ENCODE data around the gene ZNF165.
"Not testable (repeated sequence)": the region's sequence is repeated elsewhere in the genome, so short reads cannot be mapped to it uniquely, and the experiment has no call there.

The ZNF165 gene

DNA sequence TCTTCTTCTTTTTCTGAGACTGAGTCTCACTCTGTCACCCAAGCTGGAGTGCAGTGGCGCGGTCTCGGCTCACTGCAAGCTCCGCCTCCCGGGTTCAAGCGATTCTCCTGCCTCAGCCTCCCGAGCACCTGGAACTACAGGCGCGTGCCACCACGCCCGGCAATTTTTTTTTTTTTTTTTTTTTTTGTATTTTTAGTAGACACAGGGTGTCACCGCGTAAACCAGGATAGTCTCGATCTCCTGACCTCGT lies at the start of gene ZNF165:
TSS of gene ZNF165 (plus strand) at position 188 of the 250 bp plus-strand sequence. CDS start 4,913 bp downstream, outside the sequence.
- DNase-seq, result not testable (repeated sequence)

DNA sequence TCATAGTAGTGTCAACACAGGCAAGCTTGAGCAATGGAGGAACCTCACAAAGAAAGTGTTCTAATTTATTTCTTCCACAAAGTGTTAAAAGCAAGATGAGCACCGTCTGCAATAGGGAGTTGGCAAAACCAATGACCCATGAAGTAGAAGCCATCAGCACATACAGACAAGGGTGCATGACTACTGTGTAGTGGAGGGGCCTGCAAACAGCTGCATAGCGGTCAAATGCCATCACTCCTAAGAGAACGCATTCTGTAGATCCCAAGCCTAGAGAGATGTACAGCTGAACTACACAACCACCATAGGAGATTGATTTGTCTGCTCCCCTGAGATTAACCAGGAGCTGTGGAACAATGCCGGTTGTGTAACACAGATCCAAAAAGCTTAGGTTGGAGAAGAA lies 26.8 kb upstream of the ZNF165 start:
- DNase-seq, result no peak

DNA sequence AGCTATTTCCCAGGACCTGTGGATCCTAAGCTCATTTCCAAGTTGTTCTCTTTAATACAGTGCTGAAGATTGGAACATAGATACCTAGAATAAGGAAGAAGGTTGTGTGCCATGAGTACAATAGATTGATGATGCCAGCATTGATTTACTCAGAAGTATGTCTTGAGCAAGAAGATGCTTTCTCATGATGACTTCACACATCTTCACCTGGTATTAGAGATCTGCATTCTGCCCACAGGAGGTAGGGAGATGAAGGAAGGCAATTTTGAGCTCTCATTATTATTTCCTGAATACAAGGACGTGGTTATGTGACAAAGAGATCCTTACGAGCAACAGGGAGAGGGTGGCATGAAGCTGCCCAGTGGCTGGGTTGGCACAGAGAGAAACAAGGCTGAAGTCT lies 20.0 kb upstream of the ZNF165 start:
- DNase-seq, result no peak

DNA sequence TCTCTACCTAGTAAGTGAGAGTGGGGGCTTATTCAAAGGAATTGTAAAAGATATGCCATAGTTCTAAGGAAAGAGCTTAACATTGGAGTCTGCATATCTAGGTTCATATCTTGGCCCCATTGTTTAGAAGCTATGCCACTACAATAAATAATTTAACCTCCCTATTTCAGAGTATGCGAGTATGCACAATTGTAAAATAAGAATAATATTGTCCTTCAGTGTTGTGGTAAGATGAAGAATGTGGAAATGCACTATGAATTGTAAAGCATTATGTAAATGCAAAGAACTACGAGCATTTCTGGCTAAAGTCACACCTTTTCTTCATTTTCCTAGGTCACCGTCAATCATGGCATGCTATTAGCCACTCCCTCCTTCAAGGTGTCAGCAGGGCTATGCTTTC lies 16.1 kb upstream of the ZNF165 start:
- no peak for DNase-seq

DNA sequence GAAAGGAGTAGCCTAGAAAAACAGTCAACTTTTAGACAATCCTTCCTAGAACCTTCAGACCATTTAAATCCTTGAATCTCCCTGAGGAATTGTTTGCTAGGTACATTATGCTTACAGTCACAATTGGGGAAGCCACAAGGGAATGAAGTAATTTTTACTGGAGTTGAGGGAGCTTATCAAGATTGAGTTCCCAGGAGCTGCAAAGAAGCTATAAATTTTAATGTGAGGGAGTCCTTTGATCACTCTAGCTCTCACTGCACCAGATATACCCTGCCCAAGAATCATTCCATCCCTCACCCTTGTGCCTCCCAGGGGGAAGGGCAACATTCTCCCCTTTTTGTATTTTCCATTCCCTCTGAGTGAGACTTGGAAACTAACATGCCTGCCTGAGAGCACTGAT lies 12.3 kb upstream of the ZNF165 start:
- DNase-seq, result no peak

DNA sequence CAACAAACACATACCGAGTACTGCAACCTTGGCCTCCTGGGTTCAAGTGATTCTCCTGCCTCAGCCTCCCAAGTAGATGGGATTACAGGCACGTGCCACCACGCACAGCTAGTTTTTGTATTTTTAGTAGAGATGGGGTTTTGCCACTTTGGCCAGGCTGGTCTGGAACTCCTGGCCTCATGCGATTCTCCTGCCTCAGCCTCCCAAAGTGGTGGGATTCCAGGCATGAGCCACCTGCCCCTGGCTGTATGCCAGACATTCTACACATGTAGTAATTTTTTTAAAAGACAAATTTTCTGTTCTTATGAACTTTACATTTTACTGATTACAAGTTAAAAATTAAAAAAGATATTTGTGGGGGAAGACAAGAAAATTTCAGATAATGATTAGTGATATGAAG lies 9.4 kb upstream of the ZNF165 start:
- not testable (repeated sequence) for DNase-seq

DNA sequence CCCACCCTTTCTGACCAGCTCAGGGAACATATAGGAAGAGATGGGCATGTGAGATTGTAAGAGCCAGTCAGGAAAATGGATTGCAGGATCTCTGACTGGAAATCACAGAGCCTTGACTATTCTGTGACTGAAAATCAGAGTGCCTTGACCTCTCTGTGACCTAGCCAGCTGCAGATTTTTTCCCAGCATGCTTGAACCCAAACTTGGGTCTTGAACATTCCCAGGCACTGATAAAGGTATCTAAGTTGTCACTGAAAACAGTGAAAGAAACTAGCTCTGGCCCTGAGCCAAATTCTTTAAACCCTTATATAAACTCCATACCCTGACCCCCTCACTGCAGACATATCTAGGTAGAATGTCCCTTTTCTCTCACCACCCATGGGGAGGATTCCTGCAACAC lies 2.3 kb upstream of the ZNF165 start:
- no peak for DNase-seq

DNA sequence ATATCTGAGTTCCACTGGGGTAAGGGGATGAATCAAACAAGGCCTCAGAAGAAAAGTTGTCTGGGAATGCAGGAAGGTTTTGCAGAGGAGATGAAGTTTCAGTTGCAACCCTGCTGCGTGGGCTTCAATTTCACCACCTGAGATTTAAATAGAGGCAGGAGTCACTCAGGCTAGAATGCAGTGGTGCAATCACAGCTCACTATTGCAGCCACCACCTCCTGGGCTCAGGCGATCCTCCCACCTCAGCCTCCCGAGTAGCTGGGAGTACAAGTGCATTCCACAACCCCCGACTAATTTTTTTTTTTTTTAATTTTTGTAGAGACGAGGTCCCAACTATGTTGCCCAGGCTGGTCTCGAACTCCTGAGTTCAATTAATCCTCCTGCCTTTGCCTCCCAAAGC lies 1.5 kb upstream of the ZNF165 start:
- no peak for DNase-seq

DNA sequence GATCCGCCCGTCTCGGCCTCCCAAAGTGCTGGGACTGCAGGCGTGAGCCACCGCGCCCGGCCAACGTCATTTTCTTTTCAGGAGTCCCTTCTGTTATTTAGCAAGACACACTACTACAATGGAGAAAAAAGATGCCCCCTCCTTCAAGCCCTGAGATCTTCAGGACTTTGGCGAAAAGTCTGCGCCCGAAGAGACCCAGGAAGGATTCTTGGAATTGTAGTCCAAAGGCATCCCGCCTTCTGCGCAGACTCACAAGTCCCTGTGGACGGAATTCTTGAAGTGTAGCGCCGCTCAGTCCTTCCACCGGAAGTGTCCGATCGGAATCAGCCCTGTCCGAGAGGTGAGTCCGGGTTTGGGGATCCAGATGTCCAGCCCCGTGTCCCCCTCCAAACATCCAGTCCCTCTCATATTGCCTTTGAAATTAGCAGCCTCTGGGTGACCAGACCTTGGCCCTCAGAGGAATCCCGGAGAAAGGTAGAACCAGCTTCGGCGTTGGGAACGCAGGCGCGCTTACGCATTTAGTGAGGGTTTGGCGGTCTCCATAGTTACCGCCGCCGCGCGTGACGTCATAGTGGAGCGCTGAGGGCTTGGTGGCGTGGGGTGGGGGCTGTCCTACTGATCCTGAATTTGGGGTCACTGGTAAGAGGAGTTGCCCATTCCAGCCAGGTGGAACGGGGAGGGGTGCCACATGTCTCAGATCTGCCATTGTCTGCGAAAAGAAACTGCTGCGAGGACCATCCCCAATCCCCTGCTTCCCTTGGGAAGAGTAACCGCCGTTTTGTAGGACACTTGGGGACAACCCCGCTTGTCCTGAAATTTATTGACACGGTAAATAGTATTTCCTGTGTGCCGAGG lies 490 bp downstream of the ZNF165 start:
- DNase-seq, result peak; percentile 73 to 100 (median 92)

DNA sequence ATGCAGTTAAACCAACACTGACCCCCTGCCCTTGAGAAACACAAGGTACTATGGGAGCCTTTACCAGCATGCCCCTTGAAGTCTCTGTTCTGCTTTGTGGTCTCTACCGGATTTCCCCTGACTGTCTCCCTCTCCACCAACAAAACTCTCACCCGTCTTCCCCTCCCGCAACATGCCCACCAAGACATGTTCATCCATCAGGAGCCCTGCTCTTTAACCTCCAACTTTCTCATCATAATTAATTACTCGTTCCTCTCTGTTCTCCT lies 1.1 kb downstream of the ZNF165 start:
- DNase-seq, result peak in 2 of 51 donors; percentile 7 to 20

DNA sequence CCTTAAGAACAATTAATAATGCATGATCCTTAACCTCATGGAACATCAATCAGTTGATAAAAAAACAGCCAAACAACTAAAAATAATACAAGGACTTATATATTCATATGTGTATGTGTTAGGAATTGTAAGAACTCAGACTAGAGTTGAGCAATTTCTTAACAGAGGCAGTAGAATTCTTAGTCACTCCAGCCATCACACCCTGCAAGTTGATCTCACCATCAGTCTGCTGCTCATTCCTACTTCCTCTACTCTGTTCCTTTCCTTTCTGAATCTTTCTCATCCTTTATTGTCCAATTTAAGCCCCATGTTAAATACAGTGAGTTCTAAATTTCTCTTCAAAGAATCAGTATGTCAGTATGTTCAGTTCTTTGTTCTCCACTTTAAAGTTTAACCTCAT lies 2.6 kb downstream of the ZNF165 start:
- no peak for DNase-seq

DNA sequence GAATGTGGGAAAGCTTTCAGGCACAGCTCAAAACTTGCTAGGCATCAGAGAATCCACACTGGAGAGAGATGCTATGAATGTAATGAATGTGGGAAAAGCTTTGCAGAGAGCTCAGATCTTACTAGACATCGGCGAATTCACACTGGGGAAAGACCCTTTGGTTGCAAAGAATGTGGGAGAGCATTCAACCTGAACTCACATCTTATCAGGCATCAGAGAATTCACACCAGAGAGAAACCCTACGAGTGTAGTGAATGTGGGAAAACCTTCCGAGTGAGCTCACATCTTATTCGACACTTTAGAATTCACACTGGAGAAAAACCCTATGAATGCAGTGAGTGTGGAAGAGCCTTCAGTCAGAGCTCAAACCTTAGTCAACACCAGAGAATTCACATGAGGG lies 8.7 kb downstream of the ZNF165 start:
- no peak for DNase-seq

DNA sequence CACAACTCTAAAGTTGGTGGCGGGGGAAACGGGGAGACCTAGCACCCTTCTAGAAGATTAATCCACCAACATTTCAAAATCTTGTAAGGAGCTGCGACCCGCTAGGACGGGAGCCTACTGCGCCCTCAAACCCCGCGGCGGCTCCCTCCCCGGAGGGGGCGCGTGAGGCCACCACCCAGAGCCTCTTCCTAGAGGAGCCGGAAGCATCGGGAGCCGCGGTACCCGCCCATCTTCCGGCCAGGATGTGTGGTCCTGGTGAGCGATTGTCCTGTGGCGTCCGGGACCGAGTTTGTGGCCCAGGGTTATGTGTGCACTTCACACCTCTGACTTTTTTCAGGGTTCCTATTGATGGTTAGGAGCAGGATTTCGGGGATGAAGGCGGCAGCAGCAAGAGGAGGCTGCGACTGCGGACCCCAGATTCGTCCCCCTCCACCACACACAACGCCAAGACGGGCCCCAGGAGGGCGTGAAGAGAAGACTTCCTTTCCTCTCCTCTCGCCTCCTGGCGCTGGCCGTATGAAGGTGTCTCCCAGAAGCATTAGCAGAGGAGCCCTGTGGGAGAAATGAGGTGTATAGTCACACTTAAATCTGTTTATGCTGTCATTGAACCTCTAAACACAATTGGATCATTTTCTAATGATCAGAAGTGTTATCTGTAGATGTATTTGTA lies 10.7 kb downstream of the ZNF165 start:
- peak in 21 of 51 donors; percentile 0 to 43 (median 4) for DNase-seq

DNA sequence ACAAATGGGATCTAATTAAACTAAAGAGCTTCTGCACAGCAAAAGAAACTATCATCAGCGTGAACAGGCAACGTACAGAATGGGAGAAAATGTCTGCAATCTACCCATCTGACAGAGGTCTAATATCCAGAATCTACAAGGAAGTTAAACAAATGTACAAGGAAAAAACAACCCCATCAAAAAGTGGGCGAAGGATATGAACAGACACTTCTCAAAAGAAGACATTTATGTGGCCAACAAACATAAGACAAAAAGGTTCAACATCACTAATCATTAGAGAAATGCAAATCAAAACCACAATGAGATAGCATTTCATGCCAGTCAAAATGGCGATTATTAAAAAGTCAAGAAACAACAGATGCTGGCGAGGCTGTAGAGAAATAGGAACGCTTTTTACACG lies 21.9 kb downstream of the ZNF165 start:
- not testable (repeated sequence) for DNase-seq

DNA sequence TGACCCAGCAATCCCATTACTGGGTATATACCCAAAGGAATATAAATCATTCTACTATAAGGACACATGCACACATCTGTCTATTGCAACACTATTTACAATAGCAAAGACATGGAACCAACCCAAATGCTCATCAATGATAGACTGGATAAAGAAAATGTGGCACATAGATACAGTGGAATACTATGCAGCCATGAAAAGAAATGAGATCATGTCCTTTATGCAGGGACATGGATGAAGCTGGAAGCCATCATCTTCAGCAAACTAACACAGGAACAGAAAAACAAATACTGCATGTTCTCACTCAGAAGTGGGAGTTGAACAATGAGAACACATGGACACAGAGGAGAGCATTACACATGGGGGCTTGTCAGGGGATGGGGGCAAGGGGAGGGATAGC lies 22.3 kb downstream of the ZNF165 start:
- DNase-seq, result not testable (repeated sequence)

DNA sequence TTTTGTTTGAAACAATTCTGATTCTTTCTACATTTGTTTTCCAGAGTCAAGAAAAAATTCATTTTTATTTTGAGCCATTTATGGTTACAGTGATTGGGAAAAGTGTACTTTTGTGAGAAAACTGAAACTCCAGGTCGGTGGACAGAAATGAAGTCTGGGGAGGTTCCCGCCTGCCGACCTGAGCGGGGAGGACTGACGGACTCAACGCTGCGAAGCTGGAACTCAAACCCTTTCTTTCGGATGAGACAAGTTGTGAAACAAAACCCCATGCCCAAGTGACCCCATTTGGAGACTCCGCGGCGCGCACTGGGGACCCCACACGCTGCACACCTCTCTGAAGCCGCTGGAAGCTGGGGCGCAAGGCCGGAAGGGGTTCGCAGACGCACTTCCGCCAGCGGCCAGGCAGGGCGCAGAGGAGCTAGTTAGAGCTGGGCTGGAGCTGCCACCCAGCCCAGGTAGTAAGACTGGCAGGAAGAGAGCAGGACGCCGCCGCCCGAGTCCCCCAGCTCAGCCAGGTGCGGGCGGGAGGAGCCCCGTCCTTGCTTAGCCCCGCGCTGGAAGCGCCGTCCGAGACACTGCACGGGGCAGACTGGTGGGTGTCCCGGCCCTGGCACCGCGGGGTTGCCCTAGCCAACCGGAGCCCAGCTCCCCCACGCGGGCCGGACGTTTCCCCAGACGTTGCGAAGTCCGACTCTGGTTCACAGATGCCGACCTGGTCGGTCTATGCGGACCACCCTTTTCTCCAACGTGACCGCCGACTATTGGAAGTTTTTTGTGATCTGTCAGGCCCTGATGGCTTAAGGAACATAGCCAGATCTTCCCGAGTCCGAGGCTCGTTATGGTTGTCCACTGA lies 24.2 kb downstream of the ZNF165 start:
- DNase-seq, result peak; percentile 31 to 88 (median 72)

DNA sequence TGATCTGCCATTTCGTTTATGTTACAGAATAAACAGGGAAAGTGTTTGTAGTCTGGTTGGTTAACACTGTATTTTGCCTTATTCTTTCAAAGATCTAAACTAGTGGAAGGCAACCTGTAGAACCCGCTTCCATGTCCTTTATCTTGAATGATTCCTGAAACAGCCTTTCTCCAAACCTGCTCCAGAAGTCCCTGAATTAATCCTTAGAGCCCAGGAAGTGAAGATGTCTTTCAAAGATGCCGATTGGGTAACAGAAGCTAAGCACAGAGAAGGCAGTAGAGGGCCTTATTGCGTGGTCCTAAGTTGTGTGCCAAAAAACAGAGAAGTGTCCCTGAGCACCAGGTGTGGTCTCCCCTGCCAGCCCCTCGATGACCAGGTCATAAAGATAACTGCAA lies 24.9 kb downstream of the ZNF165 start:
- peak in 1 of 51 donors; percentile 9 for DNase-seq

DNA sequence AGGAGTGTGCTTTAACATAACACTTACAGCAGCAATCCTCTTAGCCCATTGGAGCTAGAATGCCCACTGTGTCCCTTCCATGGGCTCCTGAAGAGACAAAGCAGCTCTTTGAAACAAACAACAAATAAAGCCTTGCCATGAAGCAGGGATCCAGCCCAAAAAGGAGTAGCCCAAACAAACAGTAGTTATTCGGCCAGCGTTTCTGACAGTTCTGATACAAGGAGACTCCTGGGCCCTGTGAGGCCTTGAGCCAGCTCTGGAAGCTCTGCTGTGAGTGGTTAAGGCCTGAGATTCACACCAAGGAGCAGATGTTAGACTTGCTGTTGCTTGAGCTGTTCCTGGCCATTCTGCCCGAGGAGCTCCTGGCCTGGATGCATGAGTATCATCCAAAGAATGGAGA lies 27.1 kb downstream of the ZNF165 start:
- DNase-seq, result peak in 22 of 51 donors; percentile 1 to 42 (median 14)

DNA sequence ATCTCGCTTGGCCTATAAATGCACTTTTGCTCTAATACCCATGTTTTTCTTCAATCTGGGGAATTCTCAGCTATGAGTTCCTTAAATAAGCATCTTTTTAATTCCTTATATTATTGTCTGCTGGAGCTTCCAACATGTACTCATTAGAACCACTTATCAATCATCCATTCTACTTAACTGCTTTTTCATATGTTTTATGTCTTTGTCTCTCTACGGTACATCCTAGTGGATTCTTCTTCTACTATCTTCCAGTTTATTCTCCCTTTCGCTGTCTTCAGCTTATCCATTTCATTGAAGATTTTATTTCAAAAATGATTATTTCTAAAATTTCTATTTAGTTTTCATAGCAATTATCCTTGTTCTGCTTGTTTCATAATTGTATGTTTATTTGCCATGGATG lies 31.6 kb downstream of the ZNF165 start:
- no peak for DNase-seq

DNA sequence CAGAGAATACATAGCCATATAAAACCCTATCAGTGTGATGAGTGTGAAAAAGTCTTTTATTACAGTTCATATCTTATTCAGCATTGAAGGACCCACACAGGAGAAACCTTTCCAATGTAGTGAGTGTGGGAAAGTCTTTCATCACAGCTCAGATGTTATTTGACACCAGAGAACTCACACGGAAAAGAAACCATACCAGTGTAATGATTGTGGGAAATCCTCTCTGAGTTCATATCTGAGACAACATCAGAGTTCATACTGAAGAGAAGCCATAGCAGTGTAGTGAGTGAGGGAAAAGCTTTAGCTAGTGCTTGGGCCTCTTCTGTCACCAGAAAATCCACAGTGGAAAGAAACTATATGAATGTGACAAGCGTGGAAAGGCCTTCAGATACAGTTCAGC lies 35.4 kb downstream of the ZNF165 start:
- DNase-seq, result no peak

DNA sequence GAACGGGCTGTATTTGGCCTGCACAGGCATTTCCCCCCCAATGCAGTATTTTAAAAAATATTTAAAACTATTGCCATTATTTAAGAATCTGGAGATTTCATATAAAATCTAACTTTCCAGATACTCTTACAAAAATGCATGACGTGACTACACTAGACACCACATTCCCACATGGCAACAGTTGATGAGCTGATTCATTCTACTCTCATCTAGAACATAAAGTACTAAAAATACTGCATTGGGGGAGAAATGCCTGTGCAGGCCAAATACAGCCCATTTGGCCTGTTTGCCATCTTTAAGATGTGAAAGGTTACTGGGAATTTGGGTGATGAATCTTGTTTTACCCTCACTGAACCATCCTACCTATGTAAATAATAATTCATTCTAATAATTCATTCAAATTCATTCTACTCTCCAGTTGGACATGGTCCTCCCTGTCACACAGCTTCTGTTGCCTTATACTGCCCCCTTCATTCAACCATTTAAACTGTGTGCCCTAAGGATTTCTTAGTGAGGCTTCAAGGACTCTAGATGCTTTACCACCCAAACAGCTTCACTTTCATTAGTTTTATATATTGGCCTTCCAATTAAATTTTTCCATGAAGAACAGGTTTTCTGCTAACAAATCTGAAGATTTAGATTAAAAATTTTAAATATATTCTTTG lies 37.1 kb downstream of the ZNF165 start:
- DNase-seq, result no peak

DNA sequence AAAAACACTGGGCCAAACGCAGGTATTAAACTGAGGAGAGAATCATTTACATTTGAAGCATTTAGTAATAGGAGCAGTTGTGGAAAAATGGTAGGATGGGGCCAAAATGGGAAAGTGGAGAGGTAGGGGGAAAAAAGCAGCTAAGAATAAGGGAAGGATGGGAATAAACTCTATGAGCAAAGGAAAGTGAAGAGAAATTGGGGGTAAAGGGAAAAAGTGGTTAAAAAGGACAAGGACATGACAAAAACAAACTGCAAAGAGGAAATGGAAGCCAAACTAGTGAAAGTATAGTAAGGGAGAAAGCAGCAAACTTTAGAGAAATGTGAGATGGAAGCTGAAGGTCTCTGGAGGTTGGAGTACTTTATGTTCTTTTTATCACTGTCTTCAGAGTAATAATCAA lies 37.8 kb downstream of the ZNF165 start:
- no peak for DNase-seq
